OCI-LY1 (cell line): ENCODE data around the gene MUL1.

Experiments
- CTCF ChIP-seq: fragments of 200-600 bp; sonication (generic), shearing (Covaris generic); IDR thresholded peaks from 2 replicates; pipeline ENCODE4 v1.5.1; 2017; ENCODE audit warnings: mild to moderate bottlenecking, antibody characterized with exemption, low read length, moderate library complexity, mixed read lengths
- EZH2 ChIP-seq: fragments of 200-600 bp; sonication (generic), shearing (Covaris generic); IDR thresholded peaks from 2 replicates; pipeline ENCODE4 v1.8.0; 2017; ENCODE audit warnings: borderline replicate concordance, mixed run types, mild to moderate bottlenecking, antibody characterized with exemption, low read length, moderate library complexity, mixed read lengths

- TF ChIP-seq CTCF: no peak
- TF ChIP-seq EZH2: no peak
These were observed 2.5 kb downstream of the MUL1 start for GRCh38 chr1:20505488-20505887.
